Stimulated activated CD4-positive, alpha-beta T cell treated with anti-CD3 and anti-CD28 coated beads, Interleukin-12 subunit alpha, Interleukin-12 subunit beta, amount 100 ng/mL, for 4 hours (primary cell): ENCODE measurements around the gene ADAM12.
A peak's percentile ranks its signal among the peaks of the same experiment; 100 is the strongest.
"Not testable (repeated sequence)": the region's sequence is repeated elsewhere in the genome, so short reads cannot be mapped to it uniquely, and the experiment has no call there.

Experiments
- DNase-seq: peaks from one replicate; pipeline ENCODE4 v3.0.0-alpha.2; 2020

The ADAM12 gene

DNA sequence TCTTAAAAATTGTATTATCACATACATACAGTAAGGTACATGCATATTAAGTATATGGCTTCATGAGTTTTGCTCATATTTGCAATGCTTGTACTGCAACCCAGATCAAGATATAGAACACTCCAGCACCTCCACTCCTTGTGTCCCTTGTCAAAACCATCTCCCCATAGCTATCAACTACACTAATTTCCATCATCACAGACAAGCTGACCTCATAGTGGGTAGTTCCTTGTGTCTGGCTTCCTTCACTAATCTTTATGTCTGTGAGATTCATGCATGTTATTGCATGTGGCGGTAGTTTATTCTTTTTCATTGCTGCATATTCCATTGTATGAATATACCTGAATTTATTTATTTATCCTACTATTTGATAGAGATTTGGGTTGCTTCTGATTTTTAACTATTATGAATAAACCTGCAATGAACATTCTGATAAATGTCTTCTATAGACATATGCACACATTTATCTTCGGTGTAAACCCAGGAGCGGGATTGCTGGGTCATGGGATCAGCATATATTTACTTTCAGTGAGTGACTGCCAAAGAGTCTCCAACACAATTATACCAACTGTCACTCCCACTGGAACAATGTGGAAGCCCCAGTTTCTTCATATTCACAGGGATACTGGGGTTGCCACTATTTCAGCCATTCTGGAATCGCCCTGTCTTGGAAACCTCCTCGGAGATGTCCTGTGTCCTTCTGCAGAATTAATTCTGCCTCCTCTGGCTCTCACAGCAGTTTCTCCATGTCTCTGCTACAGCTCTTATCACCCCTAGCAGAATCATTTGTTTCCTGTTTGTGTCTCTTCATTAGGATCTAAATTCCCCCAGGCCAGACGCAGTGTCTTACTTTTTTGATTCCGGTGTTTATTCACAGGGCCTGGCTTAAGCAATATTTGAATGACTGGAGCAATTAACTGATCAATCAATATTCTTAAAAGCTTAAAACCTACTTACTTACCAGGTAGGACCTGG lies 14.7 kb upstream of the ADAM12 start:
- no peak for DNase-seq

GRCh38 chr10:126400641-126401040 lies 12.4 kb upstream of the ADAM12 start:
- no peak for DNase-seq

DNA sequence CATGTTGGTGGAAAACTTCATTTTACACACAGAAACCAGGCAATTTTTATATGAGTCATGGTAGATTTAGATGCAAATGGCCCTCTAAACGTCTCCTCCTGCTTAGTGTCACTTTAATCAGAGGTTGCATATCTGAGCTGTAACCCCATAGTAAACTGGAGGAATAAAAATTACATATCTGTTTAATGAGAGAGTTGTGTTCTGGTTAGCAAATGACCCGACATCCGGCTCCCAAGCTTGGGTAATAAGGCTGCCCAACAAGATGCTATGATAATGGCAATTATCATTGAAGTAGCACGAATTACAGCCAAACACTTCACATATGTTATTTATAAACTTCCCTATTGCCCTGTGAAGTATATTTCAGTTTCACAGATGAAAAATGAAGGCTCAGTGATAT lies 10.6 kb upstream of the ADAM12 start:
- DNase-seq = no peak

DNA sequence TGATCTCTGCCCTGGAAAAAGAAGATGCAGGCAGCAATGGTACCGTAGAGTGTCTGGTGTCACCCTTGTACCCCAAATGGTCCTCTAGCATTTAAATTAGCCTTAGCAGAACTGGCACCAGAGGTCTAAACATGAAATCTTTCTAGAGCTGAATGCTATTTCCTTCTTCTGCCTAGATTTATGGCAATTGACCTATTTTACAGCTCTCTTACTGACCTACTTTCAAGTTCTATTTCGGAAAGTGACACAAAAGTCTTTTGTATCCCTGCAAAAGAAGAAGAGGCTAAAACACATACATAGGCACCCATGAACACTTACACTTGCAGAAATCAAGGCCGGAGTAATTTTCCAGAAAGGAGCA lies 10.1 kb upstream of the ADAM12 start:
- no peak for DNase-seq

GRCh38 chr10:126397640-126398382 lies 9.5 kb upstream of the ADAM12 start:
- no peak for DNase-seq

GRCh38 chr10:126397156-126397555 lies 8.9 kb upstream of the ADAM12 start:
- no peak for DNase-seq

DNA sequence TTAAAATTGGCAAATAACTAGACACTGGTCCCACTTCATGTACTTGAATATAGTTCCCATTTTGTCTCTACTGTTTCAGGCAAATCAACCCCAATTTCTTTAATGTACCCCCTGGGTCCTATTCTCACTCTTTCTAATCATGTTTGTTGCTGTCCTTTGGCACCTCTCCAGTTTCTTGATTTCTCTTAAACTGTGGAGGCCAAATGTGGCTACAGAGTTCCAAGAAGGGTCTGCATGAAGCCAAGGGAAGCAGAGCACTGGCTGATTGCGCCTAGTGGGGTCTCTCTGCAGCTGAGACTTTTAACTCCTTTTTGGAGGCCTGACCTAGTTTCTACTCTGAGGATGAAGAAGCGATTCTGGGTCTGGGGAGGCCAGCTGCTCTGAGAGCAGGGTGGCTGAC lies 6.7 kb upstream of the ADAM12 start:
- no peak for DNase-seq

DNA sequence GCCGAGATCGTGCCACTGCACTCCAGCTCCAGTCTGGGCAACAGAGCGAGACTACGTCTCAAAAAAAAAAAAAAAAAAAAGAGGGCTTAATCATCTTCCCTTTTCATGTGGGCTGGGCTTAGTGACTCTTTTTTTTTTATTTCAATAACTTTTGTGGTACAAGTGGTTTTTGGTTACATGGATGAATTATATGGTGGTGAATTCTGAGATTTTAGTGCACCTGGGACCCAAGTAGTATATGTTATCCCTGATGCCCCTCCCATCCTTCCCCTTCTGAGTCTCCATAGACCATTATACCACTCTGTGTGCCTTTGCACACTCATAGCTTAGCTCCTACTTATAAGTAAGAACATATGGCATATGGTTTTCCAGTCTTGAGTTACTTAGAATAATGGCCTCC lies 4.8 kb upstream of the ADAM12 start:
- no peak for DNase-seq

- no peak for DNase-seq
Measured at GRCh38 chr10:126392469-126392868, 4.2 kb upstream of the ADAM12 start.

DNA sequence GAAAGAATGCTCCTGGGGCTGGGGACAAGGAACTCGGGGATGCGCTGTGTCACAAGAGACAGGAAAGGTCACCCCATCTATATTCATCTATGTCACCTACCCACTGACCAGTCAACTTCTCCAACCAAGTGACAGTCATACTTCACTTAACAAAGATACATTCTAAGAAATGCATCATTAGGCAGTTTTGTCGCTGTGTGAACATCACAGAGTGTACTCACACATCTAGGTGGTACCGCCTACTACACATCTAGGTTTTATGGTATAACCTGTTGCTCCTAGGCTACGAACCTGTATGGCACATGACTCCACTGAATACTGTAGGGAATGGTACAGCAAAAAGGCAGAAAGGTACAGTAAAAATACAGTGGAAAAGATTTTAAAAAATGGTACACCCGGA lies 3.8 kb upstream of the ADAM12 start:
- no peak for DNase-seq

DNA sequence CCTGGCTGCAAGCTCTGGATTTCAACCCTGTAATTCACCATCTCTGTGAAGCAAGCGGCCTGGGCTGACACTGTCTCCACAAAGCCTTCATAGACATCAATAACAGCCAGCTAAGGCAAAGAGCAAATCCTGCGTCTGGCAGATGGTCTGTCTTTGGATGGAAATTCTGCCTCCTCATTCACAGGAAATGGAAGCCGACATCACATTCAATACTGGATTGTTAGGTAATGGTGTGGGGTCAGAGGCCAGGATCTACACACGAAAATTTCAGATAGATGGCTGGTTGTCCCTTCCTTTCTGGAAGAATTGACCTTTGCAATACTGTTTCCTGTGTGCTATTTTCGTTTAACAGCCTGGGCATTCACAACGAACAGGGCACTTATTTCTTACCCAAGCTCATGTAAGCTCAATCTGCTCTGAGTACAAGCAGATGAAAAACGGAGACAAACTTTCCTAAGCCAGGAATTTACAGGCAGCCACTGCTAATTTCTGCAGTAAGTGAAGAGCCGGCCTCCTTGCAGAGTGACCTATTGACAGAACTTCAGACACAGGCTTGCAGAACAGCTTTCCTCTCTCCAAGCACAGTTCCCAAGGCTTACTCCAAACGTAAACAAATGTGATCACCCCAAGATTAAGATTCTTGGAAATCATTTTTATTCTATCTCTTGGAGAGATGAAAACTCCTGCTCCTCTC lies 3.1 kb upstream of the ADAM12 start:
- no peak for DNase-seq

DNA sequence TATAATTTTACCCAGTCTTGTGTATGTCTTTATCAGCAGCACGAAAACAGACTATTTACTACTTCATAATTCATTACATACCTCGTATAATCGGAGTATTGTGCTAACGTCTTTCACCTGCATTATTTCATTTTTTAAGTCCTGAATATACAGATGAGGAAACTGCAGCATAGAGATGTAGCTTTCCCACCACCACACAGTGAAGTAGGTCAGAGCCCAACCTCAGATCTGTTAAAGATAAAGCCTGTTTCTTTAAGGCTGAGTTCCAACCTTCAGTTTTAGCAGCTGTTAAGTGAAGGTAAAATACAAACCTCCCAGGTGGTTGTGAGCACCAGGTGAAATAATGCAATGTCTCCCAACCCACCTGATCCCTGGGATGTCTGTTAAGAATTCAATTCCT lies 2.0 kb upstream of the ADAM12 start:
- DNase-seq = no peak

DNA sequence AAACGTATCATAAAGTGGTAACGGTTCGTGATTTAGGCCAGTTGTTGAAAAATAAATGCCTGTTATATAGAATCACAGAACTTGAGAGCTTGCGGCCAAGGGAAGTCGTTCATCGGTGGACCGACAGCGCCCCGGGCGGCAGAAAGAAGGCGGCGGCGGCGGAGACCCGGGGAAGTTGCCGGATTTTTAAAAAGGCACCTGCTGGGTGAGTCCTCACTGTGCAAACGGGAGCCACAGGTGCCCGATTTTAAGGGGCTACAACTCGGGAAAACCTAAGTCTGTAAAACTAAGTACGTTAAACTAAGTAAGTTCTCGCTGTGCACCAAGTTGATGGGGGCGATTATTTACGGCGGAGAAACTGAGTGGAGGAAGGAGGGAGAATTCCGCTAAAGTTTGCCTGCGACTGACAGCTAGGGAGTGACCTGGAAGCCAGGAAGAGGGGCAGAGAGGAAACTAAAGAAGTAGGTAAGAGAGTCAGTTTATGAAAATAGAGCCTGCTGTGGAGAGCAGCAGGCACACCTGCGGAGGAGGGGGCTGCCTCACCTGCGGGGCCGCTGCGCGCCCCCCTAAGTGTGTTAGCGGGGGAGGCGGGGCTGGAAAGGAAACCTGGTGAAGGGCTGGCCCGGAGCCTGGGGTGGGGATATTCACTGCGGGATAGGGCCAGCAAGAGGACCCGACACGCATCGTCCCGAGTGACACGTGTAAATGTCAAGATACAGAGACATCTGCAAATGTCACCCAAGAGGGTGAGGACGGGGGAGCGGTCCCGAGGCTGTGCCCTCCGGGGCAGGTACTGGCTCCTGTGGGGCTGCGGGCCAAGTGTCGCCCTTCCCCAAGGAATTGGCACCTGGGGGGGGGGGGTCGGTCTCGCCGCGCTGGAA lies 996 bp downstream of the ADAM12 start:
- DNase-seq = peak; percentile 27

DNA sequence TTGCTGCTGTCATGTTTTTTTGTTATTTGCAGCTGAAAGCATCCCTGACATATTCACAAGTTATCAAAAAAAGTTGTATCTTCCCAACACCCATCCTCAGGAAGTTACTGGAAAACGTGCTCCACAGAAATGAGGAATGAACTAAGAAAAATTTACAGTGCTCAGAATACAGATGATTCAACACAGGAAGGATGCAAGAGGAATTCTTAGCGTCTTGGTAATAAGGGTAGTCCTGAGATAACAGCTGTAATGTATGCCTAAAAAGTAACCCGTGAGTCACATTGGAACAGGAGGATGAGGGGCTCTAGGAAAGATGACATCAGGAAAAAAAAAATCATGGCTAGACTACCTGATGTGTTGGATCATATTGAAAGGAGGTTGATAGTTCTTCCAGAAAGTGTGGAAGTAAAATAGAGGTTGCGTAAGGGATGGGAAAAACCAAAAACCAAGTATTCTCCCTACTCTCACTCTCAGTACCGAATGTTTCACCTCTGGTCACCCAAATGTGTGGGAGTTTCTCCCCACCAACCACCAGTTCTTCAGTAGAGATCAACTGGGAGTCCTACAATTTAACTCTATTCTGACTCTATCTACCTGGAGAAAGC lies 3.9 kb downstream of the ADAM12 start:
- no peak for DNase-seq

GRCh38 chr10:126380352-126381076 lies 7.8 kb downstream of the ADAM12 start:
- DNase-seq = no peak

DNA sequence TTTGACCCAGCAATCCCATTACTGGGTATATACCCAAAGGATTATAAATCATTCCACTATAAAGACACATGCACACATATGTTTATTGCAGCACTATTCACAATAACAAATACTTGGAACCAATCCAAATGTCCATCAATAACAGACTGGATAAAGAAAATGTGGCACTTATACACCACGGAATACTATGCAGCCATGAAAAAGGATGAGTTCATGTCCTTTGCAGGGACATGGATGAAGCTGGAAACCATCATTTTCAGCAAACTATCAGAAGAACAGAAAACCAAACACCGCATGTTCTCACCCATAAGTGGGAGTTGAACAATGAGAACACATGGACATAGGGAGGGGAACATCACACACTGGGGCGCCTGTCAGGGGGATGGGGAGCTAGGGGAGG lies 9.1 kb downstream of the ADAM12 start:
- not testable (repeated sequence) for DNase-seq

- DNase-seq = no peak
Measured at GRCh38 chr10:126376956-126377355, 11.3 kb downstream of the ADAM12 start.

GRCh38 chr10:126375926-126376554 lies 12.2 kb downstream of the ADAM12 start:
- no peak for DNase-seq

- DNase-seq = no peak
Measured at GRCh38 chr10:126375299-126375698, 13.0 kb downstream of the ADAM12 start.

- DNase-seq = no peak
Measured at GRCh38 chr10:126374435-126374834, 13.8 kb downstream of the ADAM12 start.

DNA sequence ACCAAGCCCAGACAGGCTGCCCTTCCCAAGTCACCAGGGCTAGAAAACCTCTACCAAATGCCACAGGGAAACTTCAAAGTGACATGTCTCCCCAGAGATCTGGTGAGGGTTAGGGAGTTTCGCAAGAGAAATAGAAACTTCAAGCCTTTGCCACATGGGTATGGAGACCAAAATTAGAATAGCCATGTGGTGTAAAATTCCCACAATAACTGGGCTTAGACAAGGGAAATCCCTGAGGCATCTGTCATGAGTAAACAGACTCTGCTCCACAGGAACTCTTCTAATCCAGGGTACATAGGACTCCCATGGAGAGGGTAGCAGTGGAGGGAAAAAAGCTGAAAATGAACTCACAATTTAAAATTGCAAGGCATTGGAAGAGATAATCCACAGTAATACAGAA lies 14.3 kb downstream of the ADAM12 start:
- DNase-seq = no peak
